Neuronal stem cell (in vitro differentiated cells): ENCODE results near the gene ARAP3.
A peak's percentile ranks its signal among the peaks of the same experiment; 100 is the strongest.

ENCODE experiments used
- DNase-seq: peaks from one replicate; pipeline ENCODE4 v3.0.0-alpha.2; 2013; ENCODE audit warnings: low spot score
- H2AFZ ChIP-seq: one replicate; pipeline ENCODE4 v1.6.1; 2013; ENCODE audit warnings: mild to moderate bottlenecking, low read length, inconsistent platforms
- H2AK5ac ChIP-seq: 2 replicates; pipeline ENCODE4 v1.6.1; 2013; ENCODE audit warnings: low read depth, mild to moderate bottlenecking, inconsistent platforms, low read length, moderate library complexity, mixed read lengths
- H2BK120ac ChIP-seq: 2 replicates; pipeline ENCODE4 v1.6.1; 2013; ENCODE audit warnings: low read depth, mild to moderate bottlenecking, inconsistent platforms, low read length, moderate library complexity, mixed read lengths
- H2BK12ac ChIP-seq: one replicate; pipeline ENCODE4 v1.6.1; 2013; ENCODE audit warnings: low read length, inconsistent platforms
- H2BK15ac ChIP-seq: 2 replicates; pipeline ENCODE4 v1.6.1; 2013; ENCODE audit warnings: mild to moderate bottlenecking, low read length, inconsistent platforms, mixed read lengths
- H2BK5ac ChIP-seq: one replicate; pipeline ENCODE4 v1.6.1; 2013; ENCODE audit warnings: inconsistent platforms, mild to moderate bottlenecking, low read length, moderate library complexity
- H3K14ac ChIP-seq: one replicate; pipeline ENCODE4 v1.6.1; 2013; ENCODE audit warnings: low read length, inconsistent platforms
- H3K18ac ChIP-seq: 2 replicates; pipeline ENCODE4 v1.6.1; 2013; ENCODE audit warnings: low read length, inconsistent platforms
- H3K23ac ChIP-seq: 2 replicates; pipeline ENCODE4 v1.6.1; 2013; ENCODE audit warnings: low read depth, mild to moderate bottlenecking, mixed read lengths, low read length, inconsistent platforms; ENCODE audit not compliant: poor library complexity
- H3K27ac ChIP-seq: replicated peaks from 3 replicates; pipeline ENCODE4 v1.5.1; 2013; ENCODE audit warnings: low read length, inconsistent platforms
- H3K27me3 ChIP-seq, 3 experiments: 2 replicates each; pipeline ENCODE4 v1.6.1; 2013; ENCODE audit warnings: low read length in 3 of 3, mild to moderate bottlenecking in 2 of 3, inconsistent platforms in 1 of 3, low read depth in 1 of 3, mixed read lengths in 1 of 3, moderate library complexity in 1 of 3; ENCODE audit not compliant: control insufficient read depth in 3 of 3, insufficient read depth in 3 of 3
- H3K36me3 ChIP-seq, 2 donors: replicated peaks in 1 of 2; 2 replicates each; pipeline ENCODE4 v1.6.1; 2013; ENCODE audit warnings: low read length in 2 of 2; ENCODE audit not compliant: control insufficient read depth in 2 of 2, insufficient read depth in 2 of 2
- H3K4ac ChIP-seq: 2 replicates; pipeline ENCODE4 v1.6.1; 2013; ENCODE audit warnings: inconsistent platforms, mild to moderate bottlenecking, low read length, moderate library complexity
- H3K4me1 ChIP-seq, 2 donors: 1 replicate in 1 of 2; 2 replicates in 1 of 2; pipeline ENCODE4 v1.6.1; 2013; ENCODE audit warnings: low read length in 2 of 2, low read depth in 1 of 2; ENCODE audit not compliant: control insufficient read depth in 2 of 2, insufficient read depth in 1 of 2
- H3K4me2 ChIP-seq: one replicate; pipeline ENCODE4 v1.6.1; 2013; ENCODE audit warnings: mild to moderate bottlenecking, low read length, inconsistent platforms; ENCODE audit not compliant: insufficient read depth, poor library complexity, severe bottlenecking
- H3K4me3 ChIP-seq, 2 donors: 2 replicates each; pipeline ENCODE4 v1.5.1; 2013; ENCODE audit warnings: low read length in 2 of 2, mild to moderate bottlenecking in 2 of 2, inconsistent platforms in 1 of 2, moderate library complexity in 1 of 2
- H3K79me1 ChIP-seq: one replicate; pipeline ENCODE4 v1.6.1; 2013; ENCODE audit warnings: low read depth, mild to moderate bottlenecking, inconsistent platforms, low read length, moderate library complexity
- H3K9ac ChIP-seq: one replicate; pipeline ENCODE4 v1.6.1; 2013; ENCODE audit warnings: mild to moderate bottlenecking, low read depth, low read length, inconsistent platforms; ENCODE audit not compliant: poor library complexity
- H3K9me3 ChIP-seq, 2 donors: replicated peaks in 1 of 2; 2 replicates each; pipeline versions ENCODE3 to v1.6.1; 2013; ENCODE audit warnings: low read length in 2 of 2, mild to moderate bottlenecking in 2 of 2, inconsistent platforms in 1 of 2, low read depth in 1 of 2, mixed read lengths in 1 of 2, moderate library complexity in 1 of 2; ENCODE audit not compliant: control insufficient read depth in 2 of 2, insufficient read depth in 1 of 2
- H4K8ac ChIP-seq: one replicate; pipeline ENCODE4 v1.6.1; 2013; ENCODE audit warnings: low read depth, mild to moderate bottlenecking, inconsistent platforms, low read length, moderate library complexity
- H4K91ac ChIP-seq: one replicate; pipeline ENCODE4 v1.6.1; 2013; ENCODE audit warnings: low read length, low read depth, mild to moderate bottlenecking, inconsistent platforms; ENCODE audit not compliant: poor library complexity
- WGBS, 2 donors: extraction: QIAGEN DNeasy Blood & Tissue Kit; methylation state at CpG; one replicate each; pipeline ENCODE4 v1.1.7; 2013; ENCODE audit warnings: missing lambda C conversion rate in 2 of 2, mixed read lengths in 1 of 2; ENCODE audit not compliant: insufficient read length in 2 of 2, insufficient replicate concordance in 1 of 2; ENCODE audit errors: extremely low coverage in 2 of 2; 5-methylcytosine and 5-hydroxymethylcytosine counted together

Gene ARAP3

DNA sequence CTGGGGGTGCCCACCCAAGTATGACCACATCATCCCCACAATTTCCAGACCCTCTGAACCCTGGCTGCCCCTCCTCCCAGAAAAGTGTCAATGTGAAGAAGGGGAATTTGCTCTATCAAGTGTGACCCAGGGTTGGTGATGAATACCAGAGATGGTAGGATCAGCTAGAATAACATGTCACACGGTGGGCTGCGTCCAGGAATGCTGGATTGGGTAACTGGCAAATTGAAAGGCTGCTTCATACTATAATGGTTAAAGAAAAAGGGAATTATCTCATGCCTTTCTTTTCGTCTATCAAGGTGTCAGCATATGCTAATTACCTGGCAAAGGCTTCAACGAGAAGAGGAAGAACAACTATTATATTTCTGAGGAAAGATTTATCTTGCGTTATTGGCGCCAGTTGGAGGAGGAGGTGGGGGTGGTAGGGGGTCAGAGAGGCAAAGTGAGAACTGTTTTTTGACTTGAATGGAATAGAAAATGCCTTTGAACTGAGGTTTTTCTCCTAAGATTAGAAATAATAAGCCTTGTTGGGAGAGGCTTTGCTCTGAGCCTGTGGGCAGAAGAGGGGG lies 27.8 kb upstream of the ARAP3 start:
- Histone ChIP-seq H3K9me3 (no peaks in the 10 kb centered on the region), H2BK120ac (no peak overlapping the region), H3K9ac (no peak overlapping the region)

DNA sequence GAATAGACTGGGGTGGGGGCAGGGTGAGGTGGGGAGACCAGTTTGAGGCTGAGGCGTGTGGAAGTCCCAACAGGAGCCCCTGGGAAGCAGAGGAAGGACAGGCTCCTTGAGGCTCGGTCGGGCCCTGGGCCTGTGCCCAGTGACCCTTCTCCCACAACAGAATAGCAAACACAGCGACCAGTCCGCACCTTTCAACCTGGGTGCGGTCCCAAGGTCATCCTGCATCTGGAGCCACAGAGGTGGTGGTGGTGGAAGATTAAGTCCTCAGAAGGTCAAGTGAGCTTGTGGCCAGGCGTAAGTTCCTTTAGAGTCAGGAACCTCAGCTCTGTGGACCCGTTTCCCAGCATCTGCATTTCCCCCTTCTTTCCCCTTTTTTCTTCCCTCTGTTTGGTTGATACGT lies 26.0 kb upstream of the ARAP3 start:
- no peaks in the 10 kb centered on the region for H3K9me3 ChIP-seq
- no peak overlapping the region for H2BK12ac ChIP-seq
- H4K91ac ChIP-seq, result no peak overlapping the region
- no CpG with 5 or more reads among the region's 9 CpGs for WGBS, 2 donors
- peak overlapping the region; percentile 30 for H3K18ac ChIP-seq
- no peak overlapping the region for H3K4ac ChIP-seq
- peak overlapping the region; percentile 34 for H3K23ac ChIP-seq
- no peaks in the 10 kb centered on the region for H3K36me3 ChIP-seq
- DNase-seq, result no peak
- H3K4me3 ChIP-seq, result no peak overlapping the region
- no peaks in the 10 kb centered on the region for H3K79me1 ChIP-seq
- no peak overlapping the region for H4K8ac ChIP-seq
- no peak overlapping the region for H3K27ac ChIP-seq
- no peak overlapping the region for H2AK5ac ChIP-seq
- no peak overlapping the region for H3K14ac ChIP-seq
- H2BK5ac ChIP-seq, result no peak overlapping the region
- H3K4me2 ChIP-seq, result no peak overlapping the region
- peaks cover 0 to 52% (median 18%) of the 10 kb centered on the region in 3 experiments for H3K27me3 ChIP-seq
- H3K4me1 ChIP-seq, result peaks cover 0 to 7% of the 10 kb centered on the region in 2 donors
- no peak overlapping the region for H2BK120ac ChIP-seq
- H3K9ac ChIP-seq, result no peak overlapping the region
- no peak overlapping the region for H2BK15ac ChIP-seq
- no peak overlapping the region for H2AFZ ChIP-seq

More for the DNA sequence above, 27.8 kb upstream of the ARAP3 start:
- Histone ChIP-seq H3K4ac (no peak overlapping the region), H3K18ac (no peak overlapping the region), H3K14ac (no peak overlapping the region), H2BK15ac (no peak overlapping the region), H3K27ac (no peak overlapping the region), H3K4me3 (no peak overlapping the region), H3K4me2 (no peak overlapping the region), H2AK5ac (no peak overlapping the region), H2BK12ac (no peak overlapping the region), H3K79me1 (no peaks in the 10 kb centered on the region), H3K36me3 (no peaks in the 10 kb centered on the region), H3K27me3 (peaks cover 0 to 35% (median 3%) of the 10 kb centered on the region in 3 experiments), H4K8ac (no peak overlapping the region), H2BK5ac (no peak overlapping the region), H3K23ac (no peak overlapping the region), H3K4me1 (peaks cover 2 to 3% of the 10 kb centered on the region in 2 donors), H2AFZ (no peak overlapping the region), H4K91ac (no peak overlapping the region)
- no CpG with 5 or more reads among the region's 6 CpGs for WGBS, 2 donors
- no peak for DNase-seq

DNA sequence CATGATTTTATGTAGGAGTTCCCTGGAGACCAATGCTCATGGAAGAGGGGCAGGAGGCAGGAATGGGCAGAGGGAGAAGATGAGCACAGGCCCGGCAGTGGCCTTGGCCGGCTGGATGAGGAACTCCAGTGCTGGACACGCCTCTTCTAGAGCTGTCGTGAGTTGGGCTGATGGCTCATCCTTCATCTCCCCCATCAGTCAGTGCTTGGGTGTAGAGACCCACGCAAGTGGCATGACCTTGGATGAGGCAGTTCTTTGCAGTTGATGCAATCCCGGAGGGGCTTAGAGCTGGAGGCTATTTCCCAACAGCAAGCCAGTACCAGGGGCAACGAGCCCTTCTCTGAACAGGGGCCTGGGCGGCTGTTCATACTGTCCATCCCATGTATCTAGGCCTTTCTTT lies 25.5 kb upstream of the ARAP3 start:
- WGBS, 2 donors, result no CpG with 5 or more reads among the region's 8 CpGs
- Histone ChIP-seq H3K27ac (no peak overlapping the region), H3K79me1 (no peaks in the 10 kb centered on the region), H3K18ac (no peak overlapping the region), H4K91ac (no peak overlapping the region), H3K14ac (no peak overlapping the region), H3K23ac (no peak overlapping the region), H3K4ac (no peak overlapping the region), H3K36me3 (no peaks in the 10 kb centered on the region), H3K4me2 (no peak overlapping the region), H2BK120ac (no peak overlapping the region), H3K4me3 (no peak overlapping the region), H3K9ac (no peak overlapping the region), H2AK5ac (no peak overlapping the region), H2BK5ac (no peak overlapping the region), H2BK12ac (no peak overlapping the region), H3K9me3 (no peaks in the 10 kb centered on the region), H3K27me3 (peaks cover 0 to 57% (median 23%) of the 10 kb centered on the region in 3 experiments), H2AFZ (no peak overlapping the region), H4K8ac (no peak overlapping the region), H3K4me1 (peaks cover 2 to 7% of the 10 kb centered on the region in 2 donors), H2BK15ac (no peak overlapping the region)
- no peak for DNase-seq

DNA sequence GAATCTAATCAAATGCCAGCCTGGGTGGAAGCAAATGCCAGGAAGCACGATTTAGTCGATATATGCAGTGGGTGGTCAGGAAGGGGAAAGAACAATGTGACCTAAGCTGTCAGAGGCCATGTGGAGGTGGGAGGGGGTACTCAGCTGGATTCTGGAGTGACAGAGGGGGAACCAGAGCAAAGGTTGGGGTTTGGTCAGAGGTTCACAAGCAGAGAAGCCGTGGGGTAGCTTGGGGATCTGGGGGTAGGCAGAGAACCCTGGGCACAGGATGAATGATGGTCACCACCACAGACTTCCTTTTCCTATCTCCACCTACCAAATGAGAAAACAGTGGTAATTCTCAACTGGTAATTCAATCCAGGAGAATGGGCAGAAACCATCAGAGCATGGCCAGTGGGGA lies 24.1 kb upstream of the ARAP3 start:
- Histone ChIP-seq H3K9ac (no peak overlapping the region), H3K27ac (no peak overlapping the region), H3K79me1 (no peaks in the 10 kb centered on the region), H3K4me3 (peak overlapping the region in 1 of 2 donors; percentile 51), H2BK12ac (no peak overlapping the region), H3K4ac (no peak overlapping the region), H3K18ac (no peak overlapping the region), H3K4me1 (peaks cover 4 to 12% of the 10 kb centered on the region in 2 donors), H3K36me3 (no peaks in the 10 kb centered on the region), H2BK120ac (no peak overlapping the region), H2AK5ac (no peak overlapping the region), H3K9me3 (no peaks in the 10 kb centered on the region), H2AFZ (no peak overlapping the region), H3K23ac (no peak overlapping the region), H3K14ac (no peak overlapping the region), H2BK5ac (no peak overlapping the region), H3K4me2 (no peak overlapping the region), H3K27me3 (peaks cover 0 to 62% (median 35%) of the 10 kb centered on the region in 3 experiments), H4K8ac (no peak overlapping the region), H2BK15ac (no peak overlapping the region), H4K91ac (no peak overlapping the region)
- no CpG with 5 or more reads among the region's 3 CpGs for WGBS, 2 donors
- DNase-seq, result no peak
